Mucosa of stomach (tissue), 1 donor: ENCODE results near the gene MEGF8.
A peak's percentile ranks its signal among the peaks of the same experiment; 100 is the strongest.

ENCODE experiments used
- H3K27me3 ChIP-seq: one replicate; pipeline ENCODE4 v1.7.0; 2013; ENCODE audit warnings: mild to moderate bottlenecking, low read length; ENCODE audit not compliant: control insufficient read depth, insufficient read depth
- H3K36me3 ChIP-seq: one replicate; pipeline ENCODE4 v1.7.0; 2013; ENCODE audit warnings: low read length; ENCODE audit not compliant: control insufficient read depth, insufficient read depth
- H3K4me1 ChIP-seq: one replicate; pipeline ENCODE4 v1.7.0; 2013; ENCODE audit warnings: mild to moderate bottlenecking, low read length; ENCODE audit not compliant: control insufficient read depth, insufficient read depth
- H3K4me3 ChIP-seq: one replicate; pipeline ENCODE4 v1.7.0; 2013; ENCODE audit warnings: low read length
- H3K9ac ChIP-seq: one replicate; pipeline ENCODE4 v1.7.0; 2013; ENCODE audit warnings: mild to moderate bottlenecking, low read length, moderate library complexity
- H3K9me3 ChIP-seq: one replicate; pipeline ENCODE4 v1.7.0; 2013; ENCODE audit warnings: mild to moderate bottlenecking, low read length, moderate library complexity; ENCODE audit not compliant: control insufficient read depth
- donor health status: Pancreatic carcinoma.

MEGF8 gene, protein sequence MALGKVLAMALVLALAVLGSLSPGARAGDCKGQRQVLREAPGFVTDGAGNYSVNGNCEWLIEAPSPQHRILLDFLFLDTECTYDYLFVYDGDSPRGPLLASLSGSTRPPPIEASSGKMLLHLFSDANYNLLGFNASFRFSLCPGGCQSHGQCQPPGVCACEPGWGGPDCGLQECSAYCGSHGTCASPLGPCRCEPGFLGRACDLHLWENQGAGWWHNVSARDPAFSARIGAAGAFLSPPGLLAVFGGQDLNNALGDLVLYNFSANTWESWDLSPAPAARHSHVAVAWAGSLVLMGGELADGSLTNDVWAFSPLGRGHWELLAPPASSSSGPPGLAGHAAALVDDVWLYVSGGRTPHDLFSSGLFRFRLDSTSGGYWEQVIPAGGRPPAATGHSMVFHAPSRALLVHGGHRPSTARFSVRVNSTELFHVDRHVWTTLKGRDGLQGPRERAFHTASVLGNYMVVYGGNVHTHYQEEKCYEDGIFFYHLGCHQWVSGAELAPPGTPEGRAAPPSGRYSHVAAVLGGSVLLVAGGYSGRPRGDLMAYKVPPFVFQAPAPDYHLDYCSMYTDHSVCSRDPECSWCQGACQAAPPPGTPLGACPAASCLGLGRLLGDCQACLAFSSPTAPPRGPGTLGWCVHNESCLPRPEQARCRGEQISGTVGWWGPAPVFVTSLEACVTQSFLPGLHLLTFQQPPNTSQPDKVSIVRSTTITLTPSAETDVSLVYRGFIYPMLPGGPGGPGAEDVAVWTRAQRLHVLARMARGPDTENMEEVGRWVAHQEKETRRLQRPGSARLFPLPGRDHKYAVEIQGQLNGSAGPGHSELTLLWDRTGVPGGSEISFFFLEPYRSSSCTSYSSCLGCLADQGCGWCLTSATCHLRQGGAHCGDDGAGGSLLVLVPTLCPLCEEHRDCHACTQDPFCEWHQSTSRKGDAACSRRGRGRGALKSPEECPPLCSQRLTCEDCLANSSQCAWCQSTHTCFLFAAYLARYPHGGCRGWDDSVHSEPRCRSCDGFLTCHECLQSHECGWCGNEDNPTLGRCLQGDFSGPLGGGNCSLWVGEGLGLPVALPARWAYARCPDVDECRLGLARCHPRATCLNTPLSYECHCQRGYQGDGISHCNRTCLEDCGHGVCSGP (N-terminal part only)

DNA sequence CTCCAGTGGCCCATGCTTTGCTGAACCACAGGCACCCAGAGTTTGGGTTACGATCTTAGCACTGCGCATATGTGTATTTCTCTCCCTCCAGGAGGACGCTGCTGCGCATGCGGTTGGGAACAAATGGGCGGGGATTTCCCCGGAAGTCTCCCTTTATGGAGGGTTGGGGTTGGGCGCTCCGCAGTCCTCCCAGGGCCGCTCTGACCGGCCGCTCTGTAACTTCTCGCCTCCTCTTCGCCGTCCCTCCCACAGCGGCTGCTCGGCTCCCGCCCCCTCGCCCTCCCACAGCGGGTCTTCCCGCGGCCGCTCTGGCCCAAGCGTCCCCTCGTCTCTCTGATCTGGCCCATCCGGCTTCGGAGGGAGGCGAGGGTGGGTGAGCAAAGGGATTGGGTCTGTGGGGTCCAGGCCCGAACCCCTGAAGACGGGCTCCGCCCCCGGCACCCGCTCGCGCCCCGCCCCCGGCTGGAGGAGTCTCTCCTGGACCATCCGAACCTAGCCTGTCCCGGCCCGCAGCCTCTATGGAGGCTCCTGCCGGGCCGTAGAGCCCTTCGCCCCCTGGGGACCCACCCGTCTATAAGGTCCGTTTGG lies at the start of gene MEGF8:
TSS of gene MEGF8 (plus strand) at position 328 of the 588 bp plus-strand sequence. CDS start 609 bp downstream, outside the sequence.
- H3K4me3 ChIP-seq: peak within 1 kb of the TSS; percentile 93
- H3K4me1 ChIP-seq: peaks cover 20% of the 10 kb centered on the region

DNA sequence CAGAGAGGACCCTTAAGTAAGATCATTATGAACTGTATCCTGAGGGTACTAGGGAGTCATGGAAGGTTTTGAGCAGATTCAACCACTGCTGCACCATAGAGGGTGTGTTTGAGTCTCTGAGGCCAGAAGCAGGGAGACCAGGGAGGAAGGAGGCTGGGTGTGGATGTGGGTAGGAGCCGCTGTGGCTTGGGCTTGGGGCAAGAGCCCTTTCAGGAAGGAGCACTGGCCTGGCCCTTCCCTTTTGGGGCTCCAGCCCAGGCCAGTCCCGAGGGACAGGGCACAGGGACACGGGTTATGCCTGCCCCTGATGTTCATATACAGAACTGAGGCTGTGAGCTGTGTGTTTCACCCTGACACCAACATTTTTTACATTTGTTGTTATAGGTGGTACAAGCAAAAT lies 49.2 kb upstream of the MEGF8 start:
- H3K9ac ChIP-seq: no peak overlapping the region
- H3K36me3 ChIP-seq: no peaks in the 10 kb centered on the region
- H3K27me3 ChIP-seq: no peaks in the 10 kb centered on the region
- H3K4me1 ChIP-seq: peaks cover 30% of the 10 kb centered on the region
- no peaks in the 10 kb centered on the region for H3K9me3 ChIP-seq
- H3K4me3 ChIP-seq: no peak overlapping the region

More for the DNA sequence above, at the start of gene MEGF8:
- peak within 1 kb of the TSS; percentile 93 for H3K9ac ChIP-seq
- H3K27me3 ChIP-seq: peaks cover 27% of the 10 kb centered on the region
- H3K9me3 ChIP-seq: no peaks in the 10 kb centered on the region
- no peaks in the 10 kb centered on the region for H3K36me3 ChIP-seq

DNA sequence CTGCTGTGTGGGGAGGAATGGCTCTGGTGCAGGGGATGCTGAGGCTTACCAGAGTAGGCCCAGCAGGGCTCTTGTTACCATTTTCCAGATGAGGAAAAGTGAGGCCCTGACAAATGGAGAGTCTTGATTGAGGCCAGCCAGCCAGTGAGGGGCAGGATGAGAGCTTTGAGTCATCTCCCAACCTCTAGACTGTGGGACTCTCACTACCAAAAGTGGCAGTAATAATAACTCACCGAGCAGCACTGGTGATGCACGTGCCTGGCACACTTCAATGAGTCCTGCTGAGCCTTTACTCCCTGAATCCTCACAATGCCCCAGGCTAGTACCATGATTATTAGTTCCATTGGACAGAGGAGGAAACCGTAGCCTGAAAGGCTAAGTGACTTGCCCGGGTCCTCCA lies 48.6 kb upstream of the MEGF8 start:
- H3K36me3 ChIP-seq: no peaks in the 10 kb centered on the region
- peak overlapping the region; percentile 52 for H3K9ac ChIP-seq

DNA sequence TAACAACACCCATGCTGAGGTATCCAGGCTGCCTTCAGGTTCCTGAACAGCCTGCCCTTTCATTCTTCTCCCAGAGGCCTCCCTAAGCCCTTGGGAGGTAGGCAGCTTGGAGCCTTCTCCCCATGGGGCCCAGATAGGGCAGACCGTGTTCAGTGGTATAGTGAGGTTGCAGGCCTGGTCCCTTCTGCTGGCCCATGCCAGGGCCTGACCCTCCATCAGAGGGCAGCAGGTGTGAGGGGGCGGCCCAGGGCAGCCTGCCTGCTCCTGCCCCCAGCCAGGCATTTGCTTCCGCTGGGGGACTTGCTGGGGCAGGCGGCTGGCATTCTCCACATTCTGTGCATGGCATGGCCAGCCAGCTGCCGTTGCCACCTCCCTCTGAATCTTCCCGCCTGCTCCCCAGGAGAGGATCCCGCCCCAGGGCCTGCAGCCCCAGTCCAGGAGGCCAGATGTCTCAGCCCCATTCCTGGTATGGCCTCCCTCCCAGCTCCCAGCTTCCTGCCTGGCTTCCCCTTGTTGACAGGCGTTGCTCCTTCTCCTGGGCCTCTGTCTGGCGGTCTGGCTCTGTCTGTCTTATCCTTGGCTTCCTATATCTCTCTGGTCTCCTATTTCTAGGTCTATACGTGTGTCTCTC lies 47.5 kb upstream of the MEGF8 start:
- no peaks in the 10 kb centered on the region for H3K27me3 ChIP-seq
- H3K4me1 ChIP-seq: peaks cover 40% of the 10 kb centered on the region
- no peak overlapping the region for H3K4me3 ChIP-seq
- H3K36me3 ChIP-seq: no peaks in the 10 kb centered on the region
- peak overlapping the region; percentile 52 for H3K9ac ChIP-seq
- H3K9me3 ChIP-seq: no peaks in the 10 kb centered on the region

More for the DNA sequence above, 48.6 kb upstream of the MEGF8 start:
- no peaks in the 10 kb centered on the region for H3K27me3 ChIP-seq
- H3K4me1 ChIP-seq: peaks cover 31% of the 10 kb centered on the region
- H3K9me3 ChIP-seq: no peaks in the 10 kb centered on the region
- H3K4me3 ChIP-seq: no peak overlapping the region

DNA sequence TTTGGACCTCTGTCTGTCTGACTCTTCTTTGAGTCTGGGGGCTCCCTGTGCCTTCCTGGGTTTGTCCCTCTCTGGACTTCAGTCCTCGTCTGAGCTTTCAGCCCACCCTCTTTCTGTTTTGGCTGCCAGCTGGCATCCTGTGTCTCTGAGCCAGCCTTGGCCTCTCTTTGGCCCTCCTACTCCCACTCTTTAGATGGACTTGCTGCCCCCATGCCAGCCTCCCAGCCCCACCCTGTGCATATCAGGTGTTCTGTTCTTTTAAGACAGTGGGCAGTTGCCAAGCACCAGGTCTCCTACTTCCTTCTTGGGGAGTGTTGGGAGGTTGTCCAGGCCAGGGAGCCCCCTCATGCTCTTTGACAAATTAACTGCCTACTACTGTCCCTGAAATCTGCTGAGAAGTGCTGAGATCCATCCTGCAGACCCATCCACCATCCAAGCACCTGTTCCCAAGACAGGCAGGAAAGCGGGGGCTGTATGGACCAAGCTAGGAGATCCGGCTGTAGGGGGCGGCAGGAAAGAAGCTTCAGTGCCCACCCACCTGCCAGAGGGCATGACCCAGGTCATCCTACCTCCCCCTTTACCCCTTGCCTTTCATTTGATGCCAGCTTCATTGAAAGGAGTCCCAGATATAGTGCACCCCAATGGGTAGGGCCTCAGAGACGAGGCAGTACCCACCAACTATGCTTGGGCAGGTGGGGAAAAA lies 46.8 kb upstream of the MEGF8 start:
- H3K9ac ChIP-seq: peak overlapping the region; percentile 61
- H3K9me3 ChIP-seq: no peaks in the 10 kb centered on the region
- no peaks in the 10 kb centered on the region for H3K36me3 ChIP-seq
- no peaks in the 10 kb centered on the region for H3K27me3 ChIP-seq
- H3K4me3 ChIP-seq: no peak overlapping the region
- H3K4me1 ChIP-seq: peaks cover 46% of the 10 kb centered on the region

DNA sequence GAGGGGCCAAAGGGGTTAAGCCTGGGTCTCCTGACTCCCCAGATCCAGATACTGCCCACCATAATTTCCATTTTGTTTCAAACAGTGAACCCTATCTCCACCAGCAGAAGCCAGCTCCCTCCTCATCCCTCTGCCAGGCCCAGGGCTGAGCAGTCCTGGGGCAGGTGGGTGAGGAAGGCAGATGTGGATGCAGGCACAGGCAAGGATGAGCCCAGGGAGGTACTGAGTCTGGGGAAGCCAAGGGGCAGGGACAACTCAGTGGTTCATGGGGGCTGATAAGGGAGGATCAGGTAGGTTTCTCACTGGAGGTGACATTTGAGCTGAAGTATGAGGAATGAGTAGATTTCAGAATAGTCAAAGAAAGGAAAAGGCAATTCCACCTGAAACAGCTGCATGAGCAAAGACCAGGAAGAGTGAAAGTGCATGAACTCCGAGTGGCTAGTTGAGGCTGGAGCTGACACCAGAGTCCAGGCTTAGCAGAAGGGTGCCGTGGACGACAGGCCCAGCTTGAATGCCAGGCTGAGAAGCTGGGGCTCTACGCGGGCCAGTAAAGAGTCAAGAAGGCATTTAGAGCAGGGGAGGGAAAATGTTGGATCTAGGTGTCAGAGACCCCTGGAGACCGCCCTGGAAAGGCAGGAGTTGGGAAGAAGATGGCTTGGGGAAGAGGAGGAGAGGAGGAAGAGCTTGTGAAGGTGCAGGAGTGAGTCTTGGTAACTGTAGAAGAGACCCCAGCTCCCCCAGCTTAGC lies 46.1 kb upstream of the MEGF8 start:
- Histone ChIP-seq H3K36me3 (no peaks in the 10 kb centered on the region), H3K4me3 (peak overlapping the region; percentile 79), H3K9ac (peak overlapping the region; percentile 61), H3K4me1 (peaks cover 46% of the 10 kb centered on the region), H3K27me3 (no peaks in the 10 kb centered on the region), H3K9me3 (no peaks in the 10 kb centered on the region)

DNA sequence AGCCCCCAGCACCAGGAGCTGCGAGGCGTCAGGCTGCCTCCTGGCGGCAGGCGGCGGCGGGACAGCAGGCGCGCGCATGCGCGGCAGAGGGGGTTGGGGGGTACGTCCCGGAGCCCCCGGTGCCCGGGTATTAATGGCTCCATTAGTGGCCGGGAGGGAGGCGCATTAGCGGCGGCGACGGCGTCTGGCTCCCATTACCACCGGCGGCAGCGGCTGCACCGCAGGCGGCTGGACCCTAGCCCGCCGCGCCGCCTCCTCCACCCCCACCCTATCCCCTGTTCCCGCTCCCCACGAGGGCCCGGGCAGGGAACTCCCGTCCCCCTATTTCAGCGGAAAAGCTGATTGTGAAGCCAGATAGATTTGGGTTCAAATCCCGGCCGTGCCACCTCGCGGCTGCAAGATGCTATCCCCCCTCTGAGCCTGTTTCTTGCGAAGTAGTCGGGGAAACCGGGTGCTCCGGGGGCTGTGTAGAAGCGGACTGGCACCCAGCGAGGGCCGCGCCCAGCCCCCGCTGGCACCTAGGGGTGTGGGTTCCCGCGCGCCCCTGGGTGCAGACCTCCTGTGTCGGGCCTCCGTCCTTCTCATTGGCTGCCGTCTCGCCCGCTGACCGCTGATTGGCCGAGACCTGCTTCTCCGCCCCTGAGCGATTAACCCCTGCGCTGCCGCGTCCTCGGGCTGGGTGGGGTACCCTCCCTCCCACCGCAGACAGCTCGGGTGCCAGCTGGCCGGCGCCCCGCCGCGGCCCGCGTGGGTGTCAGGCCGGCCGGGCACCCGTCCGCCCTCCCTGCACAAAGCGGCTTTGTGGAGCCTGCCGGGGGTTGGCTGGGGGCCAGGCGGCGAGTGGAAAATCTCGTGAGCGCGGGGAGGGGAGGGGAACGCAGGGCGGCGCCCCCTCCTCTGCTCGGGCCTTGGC lies 45.3 kb upstream of the MEGF8 start:
- Histone ChIP-seq H3K4me1 (peaks cover 53% of the 10 kb centered on the region), H3K36me3 (no peaks in the 10 kb centered on the region), H3K27me3 (no peaks in the 10 kb centered on the region), H3K9me3 (no peaks in the 10 kb centered on the region), H3K9ac (peak overlapping the region; percentile 61), H3K4me3 (peak overlapping the region; percentile 79)

DNA sequence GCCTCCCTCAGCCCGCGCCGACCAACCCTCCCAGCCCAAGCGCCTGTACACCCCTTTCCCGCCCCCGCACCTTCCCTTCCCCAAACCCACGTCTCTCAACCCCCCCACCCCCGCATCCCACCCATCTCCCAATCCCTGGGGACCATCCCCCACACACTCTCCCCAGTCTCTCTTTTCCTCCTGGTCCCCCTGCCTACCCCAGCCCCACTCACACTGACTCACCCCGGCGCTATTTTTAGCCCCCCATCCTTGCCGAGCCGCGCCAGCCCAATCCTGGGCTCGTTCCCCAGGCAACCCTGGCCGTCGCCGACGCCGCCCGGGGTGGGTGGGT lies 44.7 kb upstream of the MEGF8 start:
- Histone ChIP-seq H3K27me3 (no peaks in the 10 kb centered on the region), H3K9me3 (no peaks in the 10 kb centered on the region), H3K4me3 (peak overlapping the region; percentile 79), H3K36me3 (no peaks in the 10 kb centered on the region), H3K4me1 (peaks cover 59% of the 10 kb centered on the region), H3K9ac (peak overlapping the region; percentile 61)

DNA sequence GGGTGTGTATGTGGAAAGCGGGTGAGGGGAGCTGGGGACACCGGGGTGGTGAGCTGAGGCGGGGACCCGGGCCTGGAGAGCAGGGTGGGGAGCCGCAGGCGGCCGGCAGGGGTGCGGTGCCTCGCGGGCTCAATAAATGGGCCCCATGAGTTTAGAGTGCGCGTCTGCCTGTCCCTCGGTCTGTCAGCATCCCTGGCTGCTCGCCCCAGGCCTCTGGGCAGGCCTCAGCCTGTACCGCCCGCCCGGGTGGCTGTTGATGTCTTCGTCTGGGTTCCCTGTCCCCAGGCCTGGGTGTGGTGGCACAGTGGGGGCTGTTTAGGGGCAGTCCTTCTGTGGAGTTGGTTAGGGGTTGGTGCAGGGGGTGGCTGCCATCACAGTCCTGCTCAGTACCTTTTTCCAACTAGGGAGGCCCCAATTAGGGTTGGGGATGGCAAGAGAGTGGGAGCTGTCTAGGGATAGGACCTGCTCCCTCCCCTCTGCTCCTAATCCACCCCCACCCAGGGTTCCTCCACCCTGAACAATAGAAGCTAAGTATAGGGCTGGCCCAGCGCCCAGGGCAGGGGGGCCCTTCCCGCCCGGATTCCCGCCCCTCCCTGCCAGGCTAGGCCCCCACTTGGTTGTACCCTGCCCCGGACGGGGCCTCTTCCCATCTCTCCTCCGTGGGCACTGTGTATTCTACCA lies 44.1 kb upstream of the MEGF8 start:
- Histone ChIP-seq H3K27me3 (no peaks in the 10 kb centered on the region), H3K9ac (peak overlapping the region; percentile 29), H3K36me3 (no peaks in the 10 kb centered on the region), H3K9me3 (no peaks in the 10 kb centered on the region), H3K4me3 (no peak overlapping the region), H3K4me1 (peaks cover 64% of the 10 kb centered on the region)
